D341Med (cell line): ENCODE data around the gene SERTAD1.

Experiments used
- DNase-seq: peaks from one replicate; pipeline ENCODE4 v3.0.0; 2012; ENCODE audit warnings: low spot score

Gene SERTAD1

GRCh38 chr19:40378509-40378908 is 47.3 kb downstream of the SERTAD1 start:
- DNase-seq = no peak

DNA sequence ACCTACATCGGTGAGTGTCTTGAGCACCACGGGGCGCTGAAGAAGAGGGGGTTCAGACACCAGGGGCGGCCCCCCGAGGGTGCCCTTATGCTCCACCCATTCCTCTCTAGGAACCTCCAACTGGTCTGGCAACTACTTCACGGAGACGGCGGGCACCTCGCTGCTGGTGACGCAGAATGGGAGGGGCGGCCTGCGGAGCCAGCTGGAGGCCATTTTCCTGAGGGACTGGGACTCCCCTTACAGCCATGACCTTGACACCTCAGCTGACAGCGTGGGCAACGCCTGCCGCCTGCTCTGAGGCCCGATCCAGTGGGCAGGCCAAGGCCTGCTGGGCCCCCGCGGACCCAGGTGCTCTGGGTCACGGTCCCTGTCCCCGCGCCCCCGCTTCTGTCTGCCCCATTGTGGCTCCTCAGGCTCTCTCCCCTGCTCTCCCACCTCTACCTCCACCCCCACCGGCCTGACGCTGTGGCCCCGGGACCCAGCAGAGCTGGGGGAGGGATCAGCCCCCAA is 47.9 kb downstream of the SERTAD1 start:
- peak; percentile 28 for DNase-seq

- no peak for DNase-seq
These were observed 49.4 kb downstream of the SERTAD1 start for GRCh38 chr19:40376286-40376862.

DNA sequence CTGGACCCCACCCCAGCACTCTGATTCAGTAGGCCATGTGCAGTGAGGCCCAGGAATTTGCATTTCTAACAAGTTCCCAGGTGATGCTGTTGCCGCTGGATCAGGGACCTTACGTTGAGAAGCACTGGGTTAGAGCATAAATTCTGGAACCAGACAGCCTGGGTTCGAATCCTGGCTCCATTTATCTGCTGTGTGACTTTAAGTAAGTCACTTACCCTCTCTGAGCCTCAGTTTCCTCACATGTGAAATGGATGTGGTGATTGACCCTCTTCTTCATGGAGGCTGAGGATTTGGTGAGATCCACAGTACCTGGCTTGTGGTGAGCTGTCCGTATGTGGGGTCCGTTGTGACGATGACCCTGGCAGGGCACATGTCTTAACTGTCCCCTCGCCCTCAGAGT is 51.7 kb downstream of the SERTAD1 start:
- no peak for DNase-seq

- DNase-seq = no peak
These were observed 54.0 kb downstream of the SERTAD1 start for GRCh38 chr19:40371802-40372122.
